Trophoblast cell (in vitro differentiated cells and primary cell): ENCODE results near the gene CCNB2.
"Not testable (repeated sequence)": the region's sequence is repeated elsewhere in the genome, so short reads cannot be mapped to it uniquely, and the experiment has no call there.

Experiments
- DNase-seq, 2 donors: peaks; one replicate each; pipeline ENCODE4 v3.0.0-alpha.2; 2016
- H2AFZ ChIP-seq: 2 replicates; pipeline ENCODE4 v1.6.1; 2013; ENCODE audit warnings: low read length, moderate library complexity, mild to moderate bottlenecking; ENCODE audit not compliant: insufficient read depth, poor library complexity
- H2AK5ac ChIP-seq: 2 replicates; pipeline ENCODE4 v1.6.1; 2013; ENCODE audit warnings: mild to moderate bottlenecking, low read length
- H2BK120ac ChIP-seq: 2 replicates; pipeline ENCODE4 v1.6.1; 2013; ENCODE audit warnings: low read length, mild to moderate bottlenecking, moderate library complexity; ENCODE audit not compliant: insufficient read depth, poor library complexity
- H2BK12ac ChIP-seq: 2 replicates; pipeline ENCODE4 v1.6.1; 2013; ENCODE audit warnings: mild to moderate bottlenecking, low read length, moderate library complexity
- H2BK5ac ChIP-seq: 2 replicates; pipeline ENCODE4 v1.6.1; 2013; ENCODE audit warnings: low read length, low read depth, moderate library complexity, mild to moderate bottlenecking; ENCODE audit not compliant: poor library complexity
- H3K14ac ChIP-seq: 2 replicates; pipeline ENCODE4 v1.6.1; 2013; ENCODE audit warnings: mild to moderate bottlenecking, low read length
- H3K18ac ChIP-seq: 2 replicates; pipeline ENCODE4 v1.6.1; 2013; ENCODE audit warnings: mild to moderate bottlenecking, low read length
- H3K23ac ChIP-seq: 2 replicates; pipeline ENCODE4 v1.6.1; 2013; ENCODE audit warnings: low read length
- H3K27ac ChIP-seq: 2 replicates; pipeline ENCODE4 v1.5.1; 2013; ENCODE audit warnings: low read depth, mild to moderate bottlenecking, inconsistent platforms, low read length, moderate library complexity
- H3K27me3 ChIP-seq: 2 replicates; pipeline ENCODE4 v1.6.1; 2013; ENCODE audit warnings: inconsistent platforms, mild to moderate bottlenecking, low read length, moderate library complexity; ENCODE audit not compliant: insufficient read depth
- H3K36me3 ChIP-seq, 2 experiments: 1 replicate in 1 of 2; 2 replicates in 1 of 2; pipeline ENCODE4 v1.6.1; 2013; ENCODE audit warnings: low read length in 2 of 2, mild to moderate bottlenecking in 2 of 2, moderate library complexity in 1 of 2; ENCODE audit not compliant: insufficient read depth in 2 of 2, control insufficient read depth in 1 of 2
- H3K4ac ChIP-seq: 2 replicates; pipeline ENCODE4 v1.6.1; 2013; ENCODE audit warnings: low read depth, mild to moderate bottlenecking, low read length, moderate library complexity
- H3K4me1 ChIP-seq, 2 experiments: 1 replicate in 1 of 2; 2 replicates in 1 of 2; pipeline ENCODE4 v1.6.1; 2013; ENCODE audit warnings: low read length in 2 of 2, mild to moderate bottlenecking in 2 of 2, moderate library complexity in 1 of 2; ENCODE audit not compliant: insufficient read depth in 2 of 2, control insufficient read depth in 1 of 2
- H3K4me2 ChIP-seq: 2 replicates; pipeline ENCODE4 v1.6.1; 2013; ENCODE audit warnings: inconsistent platforms, mild to moderate bottlenecking, low read length, moderate library complexity
- H3K4me3 ChIP-seq: 2 replicates; pipeline ENCODE4 v1.5.1; 2013; ENCODE audit warnings: mild to moderate bottlenecking, low read depth, low read length, inconsistent platforms
- H3K79me1 ChIP-seq: one replicate; pipeline ENCODE4 v1.6.1; 2013; ENCODE audit warnings: low read length
- H3K79me2 ChIP-seq: 2 replicates; pipeline ENCODE4 v1.6.1; 2013; ENCODE audit warnings: low read length, mild to moderate bottlenecking; ENCODE audit not compliant: control insufficient read depth, insufficient read depth, poor library complexity
- H3K9ac ChIP-seq: 2 replicates; pipeline ENCODE4 v1.6.1; 2013; ENCODE audit warnings: mild to moderate bottlenecking, low read length
- H3K9me3 ChIP-seq: 2 replicates; pipeline ENCODE4 v1.6.1; 2013; ENCODE audit warnings: low read depth, mild to moderate bottlenecking, control low read depth, inconsistent platforms, low read length; ENCODE audit not compliant: insufficient read depth
- H4K12ac ChIP-seq: 2 replicates; pipeline ENCODE4 v1.6.1; 2013; ENCODE audit warnings: low read depth, mild to moderate bottlenecking, low read length, moderate library complexity
- H4K8ac ChIP-seq: 2 replicates; pipeline ENCODE4 v1.6.1; 2013; ENCODE audit warnings: low read depth, mild to moderate bottlenecking, low read length, moderate library complexity
- H4K91ac ChIP-seq: one replicate; pipeline ENCODE4 v1.6.1; 2013; ENCODE audit warnings: low read depth, mild to moderate bottlenecking, low read length, moderate library complexity
- WGBS: extraction: QIAGEN DNeasy Blood & Tissue Kit; methylation state at CpG from one replicate; pipeline ENCODE4 v1.1.7; 2013; ENCODE audit warnings: missing lambda C conversion rate; ENCODE audit not compliant: insufficient read length, insufficient coverage; ENCODE audit errors: extremely low coverage; 5-methylcytosine and 5-hydroxymethylcytosine counted together

The CCNB2 gene

DNA sequence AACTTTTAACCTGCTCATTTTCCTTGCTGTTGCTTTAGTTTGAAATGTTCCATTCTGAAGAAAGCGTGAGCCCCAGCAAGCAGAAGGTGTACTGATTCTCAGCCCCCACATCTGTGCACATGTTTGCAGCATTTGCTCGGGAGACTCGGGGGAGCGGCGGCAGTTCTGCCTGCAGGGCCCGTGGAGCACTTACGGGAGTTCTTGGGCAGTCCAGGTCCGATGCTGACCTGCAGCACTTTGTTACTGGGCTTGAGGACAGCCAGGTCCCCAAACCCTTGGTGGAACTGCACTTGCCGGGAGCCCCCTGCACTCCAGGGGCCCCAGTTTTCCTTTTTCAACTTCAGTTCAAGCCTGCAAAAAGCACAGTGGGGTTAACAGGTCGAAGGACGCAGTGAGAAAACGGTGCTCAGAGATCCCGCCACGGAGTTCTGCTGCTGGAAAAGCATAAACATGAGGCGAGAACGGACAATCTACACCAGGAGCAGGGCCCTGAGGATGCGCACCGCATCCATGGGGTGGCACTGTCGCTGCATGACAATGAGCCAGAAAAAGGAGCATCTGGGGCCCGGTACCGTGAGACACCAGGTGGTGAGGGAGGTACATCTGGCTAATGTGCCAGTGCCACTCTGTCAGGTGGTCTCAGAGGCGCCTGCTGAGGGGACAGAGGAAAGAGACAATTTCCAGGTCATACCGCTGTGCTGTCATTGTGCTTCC, 56.1 kb downstream of the CCNB2 start:
- no peak overlapping the region for H2AFZ ChIP-seq
- no peak overlapping the region for H3K4me2 ChIP-seq
- no peak overlapping the region for H3K23ac ChIP-seq
- no peak overlapping the region for H3K4me3 ChIP-seq
- peak in 1 of 2 donors; percentile 24 for DNase-seq
- no peak overlapping the region for H2BK12ac ChIP-seq
- H3K14ac ChIP-seq = no peak overlapping the region
- H2AK5ac ChIP-seq = no peak overlapping the region
- H3K79me1 ChIP-seq = peaks cover 9% of the 10 kb centered on the region
- H2BK120ac ChIP-seq = no peak overlapping the region
- no peak overlapping the region for H3K18ac ChIP-seq
- peaks cover 5% of the 10 kb centered on the region in 2 experiments for H3K4me1 ChIP-seq
- no peaks in the 10 kb centered on the region for H3K27me3 ChIP-seq
- WGBS = no CpG with 5 or more reads among the region's 23 CpGs
- no peak overlapping the region for H3K9ac ChIP-seq
- H3K36me3 ChIP-seq = peaks cover 16 to 20% of the 10 kb centered on the region in 2 experiments
- H3K4ac ChIP-seq = no peak overlapping the region
- H2BK5ac ChIP-seq = no peak overlapping the region
- no peaks in the 10 kb centered on the region for H3K9me3 ChIP-seq
- no peak overlapping the region for H4K8ac ChIP-seq
- no peak overlapping the region for H3K27ac ChIP-seq
- H4K12ac ChIP-seq = no peak overlapping the region
- H3K79me2 ChIP-seq = no peaks in the 10 kb centered on the region
- H4K91ac ChIP-seq = no peak overlapping the region

DNA sequence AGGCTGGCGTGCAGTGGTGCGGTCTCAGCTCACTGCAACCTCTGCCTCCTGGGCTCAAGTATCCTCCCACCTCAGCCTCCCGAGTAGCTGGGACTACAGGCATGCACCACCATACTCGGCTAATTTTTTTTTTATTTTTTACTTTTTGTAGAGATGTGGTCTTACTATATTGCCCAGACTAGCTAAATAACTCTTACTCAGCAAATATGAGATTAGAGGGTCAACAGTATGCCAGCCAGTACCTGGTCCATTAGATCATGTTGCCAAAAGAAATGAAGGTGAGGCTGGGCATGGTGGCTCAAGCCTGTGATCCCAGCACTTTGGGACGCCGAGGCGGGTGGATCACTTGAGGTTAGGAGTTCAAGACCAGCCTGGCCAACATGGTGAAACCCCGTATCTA, 57.1 kb downstream of the CCNB2 start:
- WGBS = no CpG with 5 or more reads among the region's 8 CpGs
- not testable (repeated sequence) for H3K9me3 ChIP-seq, H2AFZ ChIP-seq, H3K27me3 ChIP-seq, H3K9ac ChIP-seq, H3K4me3 ChIP-seq, H4K12ac ChIP-seq, H4K91ac ChIP-seq, H2BK120ac ChIP-seq, H3K14ac ChIP-seq, H3K23ac ChIP-seq, H3K4ac ChIP-seq, H2AK5ac ChIP-seq, H2BK12ac ChIP-seq, H2BK5ac ChIP-seq, H4K8ac ChIP-seq, H3K4me2 ChIP-seq, H3K79me2 ChIP-seq, DNase-seq, H3K18ac ChIP-seq, H3K27ac ChIP-seq
- Histone ChIP-seq H3K4me1 (peaks cover 9 to 10% of the 10 kb centered on the region in 2 experiments), H3K36me3 (peaks cover 15 to 20% of the 10 kb centered on the region in 2 experiments), H3K79me1 (peaks cover 13% of the 10 kb centered on the region)

DNA sequence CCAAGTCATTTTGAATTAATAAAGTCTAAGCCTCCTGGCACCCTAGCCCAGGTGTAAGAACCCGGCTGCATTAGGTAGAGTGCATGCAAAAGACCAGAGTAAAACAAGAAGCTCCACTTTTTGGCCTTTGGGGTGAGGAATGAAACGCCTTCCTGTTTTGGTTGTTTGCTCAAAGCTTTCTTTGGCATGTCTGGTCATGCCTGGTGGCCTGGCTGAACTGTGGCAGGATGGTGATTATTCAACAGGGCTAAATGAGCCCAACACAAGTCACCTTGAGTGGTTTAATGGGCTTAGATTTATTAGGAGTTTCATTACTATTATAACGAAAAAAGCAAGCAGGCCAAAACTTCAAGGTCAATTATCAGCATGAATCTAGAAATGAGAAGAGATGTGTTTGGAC, 60.8 kb downstream of the CCNB2 start:
- Histone ChIP-seq H2AK5ac (no peak overlapping the region), H2BK5ac (peak overlapping the region; percentile 83), H4K8ac (peak overlapping the region; percentile 39), H3K27ac (no peak overlapping the region), H3K23ac (no peak overlapping the region), H3K18ac (no peak overlapping the region), H3K79me2 (no peaks in the 10 kb centered on the region), H2BK12ac (peak overlapping the region; percentile 32), H4K91ac (peak overlapping the region; percentile 91), H3K9ac (no peak overlapping the region), H3K4me3 (no peak overlapping the region), H3K9me3 (no peaks in the 10 kb centered on the region), H3K36me3 (peaks cover 7 to 9% of the 10 kb centered on the region in 2 experiments), H3K14ac (peak overlapping the region; percentile 80), H3K4me1 (peaks cover 12 to 14% of the 10 kb centered on the region in 2 experiments), H4K12ac (no peak overlapping the region), H3K79me1 (peaks cover 15% of the 10 kb centered on the region), H2AFZ (no peak overlapping the region), H3K4ac (no peak overlapping the region), H3K27me3 (no peaks in the 10 kb centered on the region), H3K4me2 (no peak overlapping the region), H2BK120ac (peak overlapping the region; percentile 85)
- no CpG with 5 or more reads among the region's 3 CpGs for WGBS
- no peak for DNase-seq

DNA sequence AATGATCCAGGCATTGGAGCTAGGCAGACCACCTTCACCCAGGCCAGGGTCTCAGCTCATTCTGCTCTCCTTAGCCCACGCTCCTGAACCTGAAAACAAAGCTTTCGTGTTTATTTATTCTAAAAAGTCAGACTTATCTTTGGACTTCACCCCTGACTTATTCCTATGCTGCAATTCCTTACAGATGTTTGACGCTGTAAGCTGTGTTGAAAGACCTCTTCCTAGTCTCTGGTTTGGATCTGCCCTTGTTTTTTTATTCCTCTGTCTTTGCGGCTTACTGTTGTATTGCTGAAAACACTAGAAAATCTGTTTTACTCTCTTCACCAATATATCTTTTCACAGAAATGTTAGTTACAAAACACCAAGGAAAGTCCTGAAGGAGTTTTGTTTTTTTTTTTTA, 61.2 kb downstream of the CCNB2 start:
- Histone ChIP-seq H3K4ac (no peak overlapping the region), H3K14ac (peak overlapping the region; percentile 80), H2AFZ (no peak overlapping the region), H3K4me1 (peaks cover 12 to 14% of the 10 kb centered on the region in 2 experiments), H3K27me3 (no peaks in the 10 kb centered on the region), H3K9ac (no peak overlapping the region), H2BK5ac (peak overlapping the region; percentile 83), H3K36me3 (peaks cover 5% of the 10 kb centered on the region in 2 experiments), H2BK120ac (peak overlapping the region; percentile 85), H2BK12ac (peak overlapping the region; percentile 32), H4K8ac (peak overlapping the region; percentile 54), H3K23ac (no peak overlapping the region), H3K4me3 (no peak overlapping the region), H4K12ac (no peak overlapping the region), H4K91ac (peak overlapping the region; percentile 91), H3K4me2 (no peak overlapping the region), H3K27ac (no peak overlapping the region), H3K79me1 (peaks cover 15% of the 10 kb centered on the region), H3K79me2 (no peaks in the 10 kb centered on the region), H2AK5ac (no peak overlapping the region), H3K9me3 (no peaks in the 10 kb centered on the region), H3K18ac (no peak overlapping the region)
- no CpG with 5 or more reads among the region's 4 CpGs for WGBS
- DNase-seq = no peak
